ENCODE results near the gene ECPAS.

DNA sequence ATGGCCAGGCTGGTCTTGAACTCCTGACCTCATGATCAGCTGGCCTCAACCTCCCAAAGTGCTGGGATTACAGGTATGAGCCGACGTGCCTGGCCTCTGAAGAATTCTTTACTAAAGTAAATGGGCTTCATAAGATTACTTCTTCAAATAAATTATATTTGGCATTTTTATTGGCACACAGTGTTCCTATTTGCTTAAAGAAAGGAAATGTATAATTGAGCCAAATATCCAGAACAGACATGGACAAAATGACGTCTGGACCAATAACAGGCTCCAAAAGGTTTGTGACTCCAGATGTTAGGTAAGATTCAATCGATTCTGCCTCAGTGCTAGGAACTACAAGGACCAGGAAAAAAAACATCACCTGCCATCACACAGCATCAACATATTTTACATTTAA, 40.7 kb downstream of the ECPAS start:
- TF ChIP-seq POLR2A (IDR thresholded peaks at IDR 0.05; ENCODE audit: low read length) = no peak
- TF ChIP-seq GATA1 (IDR thresholded peaks at IDR 0.05; ENCODE audit: low read depth, low read length) = no peak

All from erythroblast (primary cell).